Measurements from ENCODE around the gene ADAM11.

The ADAM11 gene

GRCh38 chr17:44766409-44767038, 7.7 kb downstream of the ADAM11 start:
- no peak overlapping the region for H3K27ac ChIP-seq
- TF ChIP-seq ZFX (IDR thresholded peaks at IDR 0.05; ENCODE audit: borderline replicate concordance) = no peak
- TF ChIP-seq, protein P1, sequence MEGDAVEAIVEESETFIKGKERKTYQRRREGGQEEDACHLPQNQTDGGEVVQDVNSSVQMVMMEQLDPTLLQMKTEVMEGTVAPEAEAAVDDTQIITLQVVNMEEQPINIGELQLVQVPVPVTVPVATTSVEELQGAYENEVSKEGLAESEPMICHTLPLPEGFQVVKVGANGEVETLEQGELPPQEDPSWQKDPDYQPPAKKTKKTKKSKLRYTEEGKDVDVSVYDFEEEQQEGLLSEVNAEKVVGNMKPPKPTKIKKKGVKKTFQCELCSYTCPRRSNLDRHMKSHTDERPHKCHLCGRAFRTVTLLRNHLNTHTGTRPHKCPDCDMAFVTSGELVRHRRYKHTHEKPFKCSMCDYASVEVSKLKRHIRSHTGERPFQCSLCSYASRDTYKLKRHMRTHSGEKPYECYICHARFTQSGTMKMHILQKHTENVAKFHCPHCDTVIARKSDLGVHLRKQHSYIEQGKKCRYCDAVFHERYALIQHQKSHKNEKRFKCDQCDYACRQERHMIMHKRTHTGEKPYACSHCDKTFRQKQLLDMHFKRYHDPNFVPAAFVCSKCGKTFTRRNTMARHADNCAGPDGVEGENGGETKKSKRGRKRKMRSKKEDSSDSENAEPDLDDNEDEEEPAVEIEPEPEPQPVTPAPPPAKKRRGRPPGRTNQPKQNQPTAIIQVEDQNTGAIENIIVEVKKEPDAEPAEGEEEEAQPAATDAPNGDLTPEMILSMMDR (IDR thresholded peaks at IDR 0.05) = no peak

- TF ChIP-seq ZFX (IDR thresholded peaks at IDR 0.05; ENCODE audit: borderline replicate concordance) = no peak
- TF ChIP-seq, protein P1 (IDR thresholded peaks at IDR 0.05) = no peak
- H3K27ac ChIP-seq = no peak overlapping the region
Measured at GRCh38 chr17:44767493-44767892, 8.7 kb downstream of the ADAM11 start.

DNA sequence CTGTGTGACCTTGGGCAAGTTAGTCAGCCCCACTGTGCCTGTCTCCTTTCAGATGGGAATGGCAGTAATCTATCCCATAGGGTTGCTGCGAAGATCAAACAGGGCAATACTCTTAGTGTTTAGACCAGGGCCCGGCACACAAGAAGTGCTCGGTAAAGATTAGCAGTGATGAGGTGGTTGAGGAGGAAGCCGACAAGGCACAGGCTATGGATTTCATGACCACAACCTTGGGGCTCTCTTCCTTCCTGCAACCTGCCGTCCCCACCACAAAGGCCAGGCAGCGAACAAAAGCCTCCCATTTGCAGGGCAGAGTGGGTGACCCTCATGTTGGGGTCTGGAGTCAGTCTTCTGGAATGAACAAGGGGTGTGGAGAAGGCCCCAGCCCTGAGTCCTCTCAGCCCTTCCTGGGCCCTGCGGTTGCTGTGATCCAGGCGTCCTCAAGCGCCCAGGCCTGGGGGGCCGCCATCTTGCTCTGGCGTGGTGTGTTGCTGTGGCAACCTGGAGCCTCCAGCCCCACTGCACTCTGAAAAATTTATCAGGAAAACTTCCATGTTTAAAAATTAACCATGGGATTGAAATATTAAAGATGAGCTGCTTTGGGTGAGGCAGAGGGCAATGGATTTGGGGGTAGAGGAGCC, 9.8 kb downstream of the ADAM11 start:
- H3K27ac ChIP-seq = no peak overlapping the region
- TF ChIP-seq, protein P1 (IDR thresholded peaks at IDR 0.05) = no peak
- TF ChIP-seq ZFX (IDR thresholded peaks at IDR 0.05; ENCODE audit: borderline replicate concordance) = no peak

DNA sequence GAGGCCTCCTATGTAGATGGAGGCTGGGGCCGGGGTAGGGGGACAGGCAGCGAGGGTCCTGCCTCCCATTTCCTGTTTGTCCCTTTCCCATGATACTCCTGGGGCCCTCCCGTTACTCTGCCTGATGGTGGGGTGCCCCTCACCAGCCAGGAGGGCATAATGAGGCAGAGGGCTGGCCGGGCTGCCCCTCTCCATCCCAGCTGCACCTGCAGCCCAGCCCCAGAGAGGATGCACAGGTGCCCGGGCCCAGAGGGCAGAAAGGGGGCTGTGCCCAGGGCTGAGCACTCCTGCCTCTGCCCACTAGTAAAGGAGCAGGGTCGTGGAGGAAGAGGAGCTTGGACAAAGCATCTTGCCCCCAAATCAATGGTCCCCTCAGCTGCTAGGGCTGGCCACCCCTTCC, 10.4 kb downstream of the ADAM11 start:
- H3K27ac ChIP-seq = no peak overlapping the region

GRCh38 chr17:44769647-44770084, 10.9 kb downstream of the ADAM11 start:
- no peak overlapping the region for H3K27ac ChIP-seq
- TF ChIP-seq, protein P1 (IDR thresholded peaks at IDR 0.05) = no peak
- TF ChIP-seq ZFX (IDR thresholded peaks at IDR 0.05; ENCODE audit: borderline replicate concordance) = no peak

More for the DNA sequence above, 10.4 kb downstream of the ADAM11 start:
- TF ChIP-seq, protein P1 (IDR thresholded peaks at IDR 0.05) = no peak
- no peak for TF ChIP-seq ZFX (IDR thresholded peaks at IDR 0.05; ENCODE audit: borderline replicate concordance)

- TF ChIP-seq, protein P1 (IDR thresholded peaks at IDR 0.05) = no peak
- no peak for TF ChIP-seq ZFX (IDR thresholded peaks at IDR 0.05; ENCODE audit: borderline replicate concordance)
- H3K27ac ChIP-seq = no peak overlapping the region
Measured at GRCh38 chr17:44770166-44770925, 11.6 kb downstream of the ADAM11 start.
